H1 (cell line): ENCODE measurements around the gene NDFIP2. TPM values are rescaled to one million over a fixed set of nuclear protein-coding genes. Genes with fewer than 3 reads are reported as not detected.

Experiments used
- CTCF ChIA-PET: fragments of 300-600 bp; sonication (Branson Sonifier 250); formaldehyde crosslinking; loops from one replicate; lab custom pipeline; 2021; ENCODE audit not compliant: partially characterized antibody; lab: Charles Lee
- POLR2A ChIA-PET: fragments of 300-600 bp; sonication (Branson Sonifier 250); formaldehyde crosslinking; loops from one replicate; lab custom pipeline; 2021; ENCODE audit warnings: inconsistent platforms; ENCODE audit not compliant: partially characterized antibody; lab: Charles Lee
- DNase-seq, 2 experiments: peaks; one replicate each; pipeline versions ENCODE4 v3.0.0 to v3.0.0-alpha.2; 2010 to 2022; ENCODE audit warnings: low spot score in 2 of 2, low read depth in 1 of 2, mixed read lengths in 1 of 2
- FAIRE-seq: peaks from 2 replicates; lab custom pipeline; 2011; peaks lifted over from hg19 to GRCh38; lab: Jason Lieb, UNC
- H2AFZ ChIP-seq: 2 replicates; pipeline ENCODE4 v1.8.1; 2012; ENCODE audit warnings: low read length, inconsistent platforms
- H2AK5ac ChIP-seq: 2 replicates; pipeline ENCODE4 v1.6.1; 2013; ENCODE audit warnings: low read depth, low read length
- H2BK120ac ChIP-seq: replicated peaks from 2 replicates; pipeline ENCODE3; 2013; ENCODE audit warnings: low read depth, low read length, inconsistent platforms
- H2BK12ac ChIP-seq: 2 replicates; pipeline ENCODE4 v1.6.1; 2013; ENCODE audit warnings: low read depth, low read length
- H2BK15ac ChIP-seq: 2 replicates; pipeline ENCODE4 v1.6.1; 2013; ENCODE audit warnings: low read length
- H2BK20ac ChIP-seq: 2 replicates; pipeline ENCODE4 v1.6.1; 2013; ENCODE audit warnings: low read length
- H2BK5ac ChIP-seq: 2 replicates; pipeline ENCODE4 v1.6.1; 2013; ENCODE audit warnings: low read depth, low read length
- H3K14ac ChIP-seq: 2 replicates; pipeline ENCODE4 v1.6.1; 2013; ENCODE audit warnings: inconsistent platforms; ENCODE audit not compliant: insufficient read length
- H3K18ac ChIP-seq: 2 replicates; pipeline ENCODE4 v1.6.1; 2013; ENCODE audit warnings: low read length; ENCODE audit errors: extremely low read depth
- H3K23ac ChIP-seq: 2 replicates; pipeline ENCODE4 v1.6.1; 2013; ENCODE audit warnings: inconsistent platforms; ENCODE audit not compliant: insufficient read length
- H3K23me2 ChIP-seq: 2 replicates; pipeline ENCODE4 v1.6.1; 2013; ENCODE audit warnings: low read depth, low read length
- H3K27ac ChIP-seq: 2 replicates; pipeline ENCODE4 v1.6.1; 2011; ENCODE audit warnings: low read depth, low read length, inconsistent platforms
- H3K27me3 ChIP-seq, 4 experiments: replicated peaks in 1 of 4; 1 replicate in 1 of 4; 2 replicates in 3 of 4; pipeline versions ENCODE4 v1.6.1 to v1.8.1; 2011 to 2013; ENCODE audit warnings: low read length in 3 of 4, mild to moderate bottlenecking in 3 of 4, inconsistent platforms in 2 of 4, mixed read lengths in 2 of 4, moderate library complexity in 1 of 4; ENCODE audit not compliant: control insufficient read depth in 3 of 4, insufficient read depth in 3 of 4; ENCODE audit errors: extremely low read depth in 1 of 4
- H3K36me3 ChIP-seq, 4 experiments: 2 replicates each; pipeline versions ENCODE4 v1.6.1 to v1.8.1; 2011 to 2013; ENCODE audit warnings: mild to moderate bottlenecking in 4 of 4, low read length in 3 of 4, moderate library complexity in 2 of 4, control low read depth in 1 of 4, inconsistent platforms in 1 of 4; ENCODE audit not compliant: insufficient read depth in 4 of 4, control insufficient read depth in 2 of 4
- H3K4ac ChIP-seq: replicated peaks from 2 replicates; pipeline ENCODE3; 2013; ENCODE audit warnings: low read length, low read depth, mixed read lengths, inconsistent platforms; ENCODE audit not compliant: insufficient read length
- H3K4me1 ChIP-seq, 4 experiments: replicated peaks in 1 of 4; 1 replicate in 1 of 4; 2 replicates in 3 of 4; pipeline versions ENCODE4 v1.6.1 to v1.8.1; 2011 to 2013; ENCODE audit warnings: low read length in 3 of 4, inconsistent platforms in 2 of 4, mixed read lengths in 1 of 4; ENCODE audit not compliant: insufficient read depth in 4 of 4, control insufficient read depth in 3 of 4
- H3K4me2 ChIP-seq, 2 experiments: 2 replicates each; pipeline versions ENCODE4 v1.6.1 to v1.8.1; 2011 to 2013; ENCODE audit warnings: low read depth in 2 of 2, low read length in 2 of 2, control low read depth in 1 of 2, inconsistent platforms in 1 of 2, mild to moderate bottlenecking in 1 of 2; ENCODE audit not compliant: insufficient read depth in 1 of 2
- H3K4me3 ChIP-seq, 4 experiments: fragments of 200-600, 300-600 bp in 1 of 4; sonication (generic), shearing (Covaris generic), sonication (Bioruptor Twin) in 1 of 4; 2 replicates each; pipeline versions ENCODE4 v1.5.1 to v1.8.1; 2011 to 2016; ENCODE audit warnings: low read length in 4 of 4, low read depth in 3 of 4, control low read depth in 2 of 4, inconsistent platforms in 2 of 4, mild to moderate bottlenecking in 2 of 4, mixed read lengths in 1 of 4, moderate library complexity in 1 of 4; ENCODE audit not compliant: insufficient read depth in 2 of 4; ENCODE audit errors: extremely low read depth in 1 of 4
- H3K56ac ChIP-seq: replicated peaks from 2 replicates; pipeline ENCODE3; 2013; ENCODE audit warnings: low read depth, mild to moderate bottlenecking, mixed read lengths, low read length, inconsistent platforms; ENCODE audit not compliant: insufficient read length
- H3K79me1 ChIP-seq: 2 replicates; pipeline ENCODE4 v1.6.1; 2013; ENCODE audit warnings: low read depth, low read length, control low read depth
- H3K79me2 ChIP-seq, 2 experiments: 2 replicates each; pipeline versions ENCODE4 v1.6.1 to v1.8.1; 2012 to 2013; ENCODE audit warnings: low read length in 2 of 2, mild to moderate bottlenecking in 2 of 2, inconsistent platforms in 1 of 2; ENCODE audit not compliant: insufficient read depth in 2 of 2, control insufficient read depth in 1 of 2
- H3K9ac ChIP-seq, 4 experiments: replicated peaks in 1 of 4; 1 replicate in 1 of 4; 2 replicates in 3 of 4; pipeline versions ENCODE4 v1.6.1 to v1.8.1; 2011 to 2013; ENCODE audit warnings: low read depth in 3 of 4, low read length in 3 of 4, control low read depth in 2 of 4, mild to moderate bottlenecking in 2 of 4, moderate library complexity in 2 of 4, inconsistent platforms in 1 of 4; ENCODE audit errors: extremely low read depth in 1 of 4
- H3K9me3 ChIP-seq, 2 experiments: 2 replicates each; pipeline versions ENCODE4 v1.6.1 to v1.8.1; 2012 to 2013; ENCODE audit warnings: mild to moderate bottlenecking in 2 of 2, moderate library complexity in 2 of 2, control low read depth in 1 of 2, inconsistent platforms in 1 of 2, low read depth in 1 of 2, low read length in 1 of 2, mixed read lengths in 1 of 2; ENCODE audit not compliant: insufficient read depth in 2 of 2
- H4K20me1 ChIP-seq, 2 experiments: replicated peaks in 1 of 2; 2 replicates each; pipeline versions ENCODE3 to v1.8.1; 2011 to 2013; ENCODE audit warnings: inconsistent platforms in 2 of 2, low read length in 2 of 2, mild to moderate bottlenecking in 1 of 2; ENCODE audit not compliant: insufficient read depth in 2 of 2, control insufficient read depth in 1 of 2
- H4K5ac ChIP-seq: 2 replicates; pipeline ENCODE4 v1.6.1; 2013; ENCODE audit warnings: low read length, low read depth, mixed read lengths, inconsistent platforms; ENCODE audit not compliant: insufficient read length
- H4K8ac ChIP-seq: 2 replicates; pipeline ENCODE4 v1.8.0; 2013; ENCODE audit warnings: mild to moderate bottlenecking, moderate library complexity, low read length, inconsistent platforms; ENCODE audit not compliant: insufficient read depth; ENCODE audit errors: extremely low read depth
- H4K91ac ChIP-seq: replicated peaks from 2 replicates; pipeline ENCODE3; 2013; ENCODE audit warnings: low read length, mixed read lengths, inconsistent platforms; ENCODE audit not compliant: insufficient read length
- ASH2L ChIP-seq: fragments of 200-600, 300-600 bp; sonication (generic); IDR thresholded peaks from one replicate; pipeline ENCODE4 v1.7.1; 2017; ENCODE audit warnings: low read length
- ATF2 ChIP-seq: IDR thresholded peaks from 2 replicates; pipeline ENCODE4 v1.6.1; 2012; ENCODE audit warnings: low read length, inconsistent platforms
- ATF3 ChIP-seq: IDR thresholded peaks from 2 replicates; pipeline ENCODE4 v1.6.1; 2011; ENCODE audit warnings: low read depth, mild to moderate bottlenecking, low read length; ENCODE audit not compliant: insufficient read depth
- CEBPB ChIP-seq: IDR thresholded peaks from 2 replicates; pipeline ENCODE4 v1.6.1; 2012; ENCODE audit warnings: low read depth, low read length
- CHD1 ChIP-seq: IDR thresholded peaks from 2 replicates; pipeline ENCODE4 v1.6.1; 2012; ENCODE audit warnings: low read depth, low read length, improper control_type of control experiment
- CTBP2 ChIP-seq: IDR thresholded peaks from 2 replicates; pipeline ENCODE4 v1.7.0; 2011; ENCODE audit warnings: borderline replicate concordance, mild to moderate bottlenecking, moderate library complexity, mixed read lengths, low read length; ENCODE audit not compliant: insufficient read depth, insufficient read length
- GABPA ChIP-seq: IDR thresholded peaks from 2 replicates; pipeline ENCODE4 v1.6.1; 2011; ENCODE audit warnings: mild to moderate bottlenecking, low read length, moderate library complexity, borderline replicate concordance; ENCODE audit not compliant: insufficient read depth
- POU5F1 ChIP-seq: IDR thresholded peaks from 2 replicates; pipeline ENCODE4 v1.6.1; 2011; ENCODE audit warnings: low read depth, mild to moderate bottlenecking, low read length, moderate library complexity
- RAD21 ChIP-seq, 2 experiments: IDR thresholded peaks in 1 of 2; conservative IDR thresholded peaks in 1 of 2; 2 replicates each; pipeline ENCODE4 v1.6.1; 2011; ENCODE audit warnings: low read depth in 2 of 2, low read length in 2 of 2, improper control_type of control experiment in 1 of 2, inconsistent platforms in 1 of 2, mild to moderate bottlenecking in 1 of 2, moderate library complexity in 1 of 2
- RXRA ChIP-seq: IDR thresholded peaks from 2 replicates; pipeline ENCODE4 v1.6.1; 2011; ENCODE audit warnings: low read depth, mild to moderate bottlenecking, low read length, moderate library complexity; ENCODE audit not compliant: insufficient read depth
- SIN3A ChIP-seq, 2 experiments: IDR thresholded peaks in 1 of 2; conservative IDR thresholded peaks in 1 of 2; 2 replicates each; pipeline ENCODE4 v1.6.1; 2011 to 2012; ENCODE audit warnings: low read length in 2 of 2, improper control_type of control experiment in 1 of 2, low read depth in 1 of 2, mild to moderate bottlenecking in 1 of 2
- SP2 ChIP-seq: IDR thresholded peaks from 2 replicates; pipeline ENCODE4 v1.6.1; 2012; ENCODE audit warnings: mild to moderate bottlenecking, low read length, inconsistent platforms
- polyA plus RNA-seq, 7 experiments: library from polyadenylated mRNA; depleted of rRNA in 3 of 7; stranded (reverse) in 5 of 7; unstranded in 2 of 7; fragments of >200 nt in 5 of 7; fragments of 200-250 nt in 2 of 7; gene quantifications; 1 replicate in 5 of 7; 2 replicates in 1 of 7; 4 replicates in 1 of 7; pipeline versions ENCODE4 v1.2.1 to v1.2.3, GENCODE V29; 2011 to 2013; ENCODE audit warnings: missing spikeins in 2 of 7, mixed read lengths in 2 of 7
- total RNA-seq: library from RNA; stranded (reverse); fragmentation: NEBNext Ultra II Directional; extraction: Animal tissue kit (Norgen Biotek cat#: 25700); gene quantifications from 2 replicates; pipeline ENCODE4 v1.2.1, GENCODE V29; 2021

NDFIP2 gene
- total and polyA plus RNA-seq, 2 of the 8 experiments (the other 6 are each of a cell fraction or from before 2014, with no cell fraction given), result 11.1 to 32.9 TPM

GRCh38 chr13:79522583-79522982, 41.6 kb downstream of the NDFIP2 start:
- Histone ChIP-seq H3K14ac (no peak overlapping the region), H3K79me2 (0 out of 4 replicates have a peak, but pooled peaks cover 0 to 7% of the 10 kb centered on the region in 2 experiments), H3K9ac (no peak overlapping the region), H3K4ac (no peak overlapping the region), H2BK5ac (no peak overlapping the region), H4K91ac (no peak overlapping the region), H4K20me1 (no peaks in the 10 kb centered on the region), H3K4me2 (no peak overlapping the region), H3K79me1 (no peaks in the 10 kb centered on the region), H3K18ac (no peak overlapping the region), H3K56ac (no peak overlapping the region), H2AK5ac (no peak overlapping the region), H3K9me3 (no peaks in the 10 kb centered on the region), H3K23me2 (no peaks in the 10 kb centered on the region), H4K5ac (no peak overlapping the region), H2BK15ac (no peak overlapping the region), H2BK120ac (no peak overlapping the region), H3K4me3 (no peak overlapping the region), H2AFZ (no peak overlapping the region), H3K4me1 (no peaks in the 10 kb centered on the region), H2BK20ac (no peak overlapping the region), H4K8ac (no peak overlapping the region), H3K27me3 (no peaks in the 10 kb centered on the region), H2BK12ac (no peak overlapping the region), H3K23ac (no peak overlapping the region), H3K27ac (no peak overlapping the region), H3K36me3 (peaks cover 0 to 5% (median under 1%) of the 10 kb centered on the region in 4 experiments; a peak in 2 of 8 replicates)
- POLR2A ChIA-PET, result interaction anchor here (1.8 kb wide), 1 partner anchor 10 kb away, joined by 5 read pairs; no protein-coding TSS in a partner anchor
- DNase-seq, result no peak
- no peak for FAIRE-seq
- CTCF ChIA-PET, result interaction anchor here (1.1 to 1.5 kb wide), 3 partner anchors 9 to 18 kb away, joined by 3 read pairs; no protein-coding TSS in a partner anchor
- no peak for TF ChIP-seq ASH2L
- TF ChIP-seq GABPA, result no peak
- no peak for TF ChIP-seq CHD1
- no peak for TF ChIP-seq ATF2
- TF ChIP-seq RAD21 (IDR thresholded peaks at IDR 0.05 in 1 of 2, conservative IDR thresholded peaks at IDR 0.05 in 1 of 2; ENCODE audit: low read depth in 2 of 2, low read length in 2 of 2), result no peak
- no peak for TF ChIP-seq CTBP2
- no peak for TF ChIP-seq SP2
- no peak for TF ChIP-seq ATF3
- TF ChIP-seq POU5F1, result no peak
- no peak for TF ChIP-seq CEBPB
- no peak for TF ChIP-seq SIN3A (conservative IDR thresholded peaks at IDR 0.05 in 1 of 2, IDR thresholded peaks at IDR 0.05 in 1 of 2; ENCODE audit: low read depth in 1 of 2, low read length in 2 of 2)
- TF ChIP-seq RXRA, result no peak
